ENCODE data around the gene RHAG. TPM values are rescaled to one million over a fixed set of nuclear protein-coding genes. Genes with fewer than 3 reads are reported as not detected.

The RHAG gene
- polyA plus RNA-seq, 3 donors, result not detected

DNA sequence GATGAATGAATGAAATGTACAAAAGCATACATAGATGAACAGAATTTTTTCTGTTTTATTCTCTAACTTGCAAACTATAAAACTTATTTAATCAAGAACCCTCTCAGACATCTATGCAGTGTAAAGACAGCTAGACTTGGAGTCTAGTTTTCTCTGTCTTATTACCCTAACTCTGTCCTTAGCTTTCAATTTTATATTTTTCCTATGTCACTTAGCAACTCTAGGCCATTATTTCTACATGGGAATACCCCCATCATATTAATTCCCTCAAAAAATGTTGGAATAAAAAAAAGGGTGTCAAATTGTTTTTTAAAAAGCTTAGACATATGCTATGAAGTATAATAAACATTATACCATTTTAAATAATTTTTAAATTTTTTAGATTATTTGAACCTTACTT, 1.2 kb downstream of the RHAG start:
- Histone ChIP-seq H3K4me3 (replicated peaks in 1 of 3; ENCODE audit: low read depth in 2 of 3, low read length in 3 of 3) (no peak overlapping the region), H3K36me3 (replicated peaks in 1 of 2; ENCODE audit: control insufficient read depth in 1 of 2, insufficient read depth in 2 of 2, low read length in 2 of 2) (no peaks in the 10 kb centered on the region), H3K79me2 (ENCODE audit: insufficient read depth, low read length) (no peaks in the 10 kb centered on the region), H3K4me1 (ENCODE audit: control insufficient read depth in 1 of 2, insufficient read depth in 2 of 2, low read length in 2 of 2) (no peaks in the 10 kb centered on the region), H3K9ac (ENCODE audit: insufficient read depth, low read length, poor library complexity, severe bottlenecking) (no peak overlapping the region), H3K27ac (ENCODE audit: low read depth in 1 of 2, low read length in 2 of 2) (no peak overlapping the region), H3K4me2 (replicated peaks; ENCODE audit: extremely low read depth, low read length, poor library complexity, severe bottlenecking) (no peak overlapping the region), H3K27me3 (ENCODE audit: control insufficient read depth in 2 of 2, insufficient read depth in 2 of 2, low read length in 2 of 2) (no peaks in the 10 kb centered on the region), H3K9me3 (replicated peaks in 1 of 2; ENCODE audit: control insufficient read depth in 1 of 2, insufficient read depth in 1 of 2, low read length in 2 of 2) (no peaks in the 10 kb centered on the region), H4K20me1 (ENCODE audit: insufficient read depth, low read length) (no peaks in the 10 kb centered on the region), H2AFZ (ENCODE audit: insufficient read depth, low read depth, low read length, poor library complexity, severe bottlenecking) (no peak overlapping the region)
- Mint-ChIP-seq H3K4me3 (no peak overlapping the region), H3K27me3 (ENCODE audit: low read depth in 3 of 3) (no peaks in the 10 kb centered on the region), H3K9me3 (peaks cover 0 to under 1% (median 0%) of the 10 kb centered on the region in 7 donors), H3K4me1 (no peaks in the 10 kb centered on the region), H3K36me3 (no peaks in the 10 kb centered on the region), H3K27ac (no peak overlapping the region)
- intact Hi-C loops (cut with micrococcal nuclease), result no loop called here
- no peak for TF ChIP-seq CTCF (IDR thresholded peaks at IDR 0.05)
- no peak for DNase-seq

DNA sequence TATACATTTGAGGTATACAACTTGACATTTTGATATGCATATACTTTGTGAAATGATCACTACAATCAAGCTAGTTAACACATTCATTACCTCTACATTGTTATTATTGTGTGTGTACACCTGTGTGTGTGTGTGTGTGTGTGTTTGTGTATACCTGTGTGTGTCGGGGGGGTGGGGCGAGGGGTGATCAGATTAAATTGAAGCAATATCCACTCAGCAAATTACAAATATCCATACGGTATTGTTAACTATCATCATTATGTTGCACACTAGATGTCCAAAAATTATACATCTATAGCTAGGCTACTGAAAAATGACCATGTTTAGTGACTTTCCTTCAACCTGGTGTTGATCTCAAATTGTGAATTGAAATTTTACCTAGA, 1.8 kb downstream of the RHAG start:
- H3K9ac ChIP-seq (ENCODE audit: insufficient read depth, low read length, poor library complexity, severe bottlenecking), result no peak overlapping the region
- Mint-ChIP-seq H3K4me3 (no peak overlapping the region), H3K27me3 (ENCODE audit: low read depth in 3 of 3) (no peaks in the 10 kb centered on the region), H3K36me3 (no peaks in the 10 kb centered on the region), H3K9me3 (peaks cover 0 to 3% (median 0%) of the 10 kb centered on the region in 7 donors), H3K27ac (no peak overlapping the region), H3K4me1 (no peaks in the 10 kb centered on the region)
- no peak overlapping the region for H3K27ac ChIP-seq (ENCODE audit: low read depth in 1 of 2, low read length in 2 of 2)
- H3K4me3 ChIP-seq (replicated peaks in 1 of 3; ENCODE audit: low read depth in 2 of 3, low read length in 3 of 3), result no peak overlapping the region
- intact Hi-C loops (cut with micrococcal nuclease), result no loop called here
- DNase-seq, result no peak
- no peak overlapping the region for H2AFZ ChIP-seq (ENCODE audit: insufficient read depth, low read depth, low read length, poor library complexity, severe bottlenecking)
- H3K4me1 ChIP-seq (ENCODE audit: control insufficient read depth in 1 of 2, insufficient read depth in 2 of 2, low read length in 2 of 2), result no peaks in the 10 kb centered on the region
- no peaks in the 10 kb centered on the region for H3K36me3 ChIP-seq (replicated peaks in 1 of 2; ENCODE audit: control insufficient read depth in 1 of 2, insufficient read depth in 2 of 2, low read length in 2 of 2)
- H3K79me2 ChIP-seq (ENCODE audit: insufficient read depth, low read length), result no peaks in the 10 kb centered on the region
- no CpG with 5 or more reads among the region's 3 CpGs for WGBS (ENCODE audit: insufficient coverage)
- TF ChIP-seq CTCF (IDR thresholded peaks at IDR 0.05), result no peak
- H3K9me3 ChIP-seq (replicated peaks in 1 of 2; ENCODE audit: control insufficient read depth in 1 of 2, insufficient read depth in 1 of 2, low read length in 2 of 2), result peaks cover 0 to 2% of the 10 kb centered on the region in 2 donors
- H3K27me3 ChIP-seq (ENCODE audit: control insufficient read depth in 2 of 2, insufficient read depth in 2 of 2, low read length in 2 of 2), result no peaks in the 10 kb centered on the region
- H4K20me1 ChIP-seq (ENCODE audit: insufficient read depth, low read length), result no peaks in the 10 kb centered on the region
- H3K4me2 ChIP-seq (replicated peaks; ENCODE audit: extremely low read depth, low read length, poor library complexity, severe bottlenecking), result no peak overlapping the region
